Activated CD4-positive, CD25-positive, alpha-beta regulatory T cell treated with anti-CD3 and anti-CD28 coated beads, Interleukin-2, amount 50 U/mL, for 24 hours (primary cell): ENCODE data around the gene GCH1.
"Not testable (repeated sequence)": the region's sequence is repeated elsewhere in the genome, so short reads cannot be mapped to it uniquely, and the experiment has no call there.

Source experiments
- ATAC-seq, 2 donors: fragments of 150-1000 bp; cut with Tn5 transposase; one replicate each; pipeline ENCODE4 v1.10.0; 2021; ENCODE audit warnings: mild to moderate bottlenecking in 1 of 2, moderate library complexity in 1 of 2

GCH1 gene

GRCh38 chr14:54908190-54908589, 5.6 kb upstream of the GCH1 start:
- peak; percentile 83 to 86 for ATAC-seq

GRCh38 chr14:54906075-54906474, 3.4 kb upstream of the GCH1 start:
- ATAC-seq, result no peak

- ATAC-seq, result peak; percentile 66 to 68
Observed at GRCh38 chr14:54902143-54902520, 494 bp downstream of the GCH1 start.

GRCh38 chr14:54901380-54902142, 1.1 kb downstream of the GCH1 start:
- no peak for ATAC-seq

- ATAC-seq, result no peak
Observed at GRCh38 chr14:54899573-54899972, 3.1 kb downstream of the GCH1 start.

- ATAC-seq, result not testable (repeated sequence)
Observed at GRCh38 chr14:54897809-54898555, 4.6 kb downstream of the GCH1 start.

- no peak for ATAC-seq
Observed at GRCh38 chr14:54895683-54896082, 6.9 kb downstream of the GCH1 start.

GRCh38 chr14:54894995-54895394, 7.6 kb downstream of the GCH1 start:
- ATAC-seq, result peak in 1 of 2 donors; percentile 22

GRCh38 chr14:54893151-54893760, 9.4 kb downstream of the GCH1 start:
- ATAC-seq, result peak; percentile 52 to 76

- ATAC-seq, result no peak
Observed at GRCh38 chr14:54891471-54892245, 11.0 kb downstream of the GCH1 start.

- ATAC-seq, result no peak
Observed at GRCh38 chr14:54890788-54891187, 11.8 kb downstream of the GCH1 start.

GRCh38 chr14:54889919-54890318, 12.7 kb downstream of the GCH1 start:
- peak; percentile 57 to 60 for ATAC-seq

GRCh38 chr14:54882521-54882920, 20.1 kb downstream of the GCH1 start:
- ATAC-seq, result no peak

- peak; percentile 69 to 76 for ATAC-seq
Observed at GRCh38 chr14:54881761-54882401, 20.7 kb downstream of the GCH1 start.

- ATAC-seq, result peak; percentile 62 to 69
Observed at GRCh38 chr14:54881235-54881760, 21.3 kb downstream of the GCH1 start.

- ATAC-seq, result no peak
Observed at GRCh38 chr14:54877703-54878021, 25.0 kb downstream of the GCH1 start.

GRCh38 chr14:54877015-54877702, 25.5 kb downstream of the GCH1 start:
- no peak for ATAC-seq

- not testable (repeated sequence) for ATAC-seq
Observed at GRCh38 chr14:54875648-54876047, 27.0 kb downstream of the GCH1 start.

- ATAC-seq, result not testable (repeated sequence)
Observed at GRCh38 chr14:54870154-54871090, 32.2 kb downstream of the GCH1 start.

GRCh38 chr14:54867011-54867410, 35.6 kb downstream of the GCH1 start:
- ATAC-seq, result no peak
